ENCODE results near the gene RFNG. TPM values are rescaled to one million over a fixed set of nuclear protein-coding genes. Genes with fewer than 3 reads are reported as not detected.

RFNG gene
- total RNA-seq, 1 experiment from 2014 or later: 52.0 TPM

DNA sequence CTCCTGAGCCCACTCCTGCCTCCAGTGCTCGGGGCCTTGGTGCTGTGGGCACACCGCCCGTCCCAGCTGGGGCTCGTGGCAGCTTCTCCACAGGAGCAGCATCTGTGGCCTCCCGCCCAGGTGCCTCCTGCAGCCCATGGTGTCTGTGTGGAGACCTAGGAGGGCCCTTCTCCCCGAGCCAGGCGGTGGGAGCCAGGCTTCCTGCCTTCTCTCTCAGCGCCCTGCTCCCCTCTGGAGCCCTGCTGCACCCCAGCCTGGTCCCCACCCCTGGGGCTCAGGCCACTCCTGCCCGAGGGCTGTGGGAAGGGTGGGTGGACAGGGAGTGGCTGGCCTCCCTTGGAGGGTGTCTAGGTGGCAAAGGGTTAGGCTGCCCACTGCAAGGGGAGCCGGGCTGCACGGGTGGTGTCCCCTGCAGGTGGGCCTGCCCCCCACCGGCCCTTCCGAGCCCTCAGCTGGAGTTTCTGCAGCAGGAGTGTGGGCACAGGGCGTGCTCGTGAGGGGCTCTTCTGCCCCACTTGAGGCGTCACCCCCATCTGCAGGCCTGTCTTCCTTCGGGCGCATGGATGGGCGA lies 39.9 kb downstream of the RFNG start:
- Histone ChIP-seq H3K27me3 (ENCODE audit: insufficient read depth, low read length) (no peaks in the 10 kb centered on the region), H3K9ac (ENCODE audit: low read length) (no peak overlapping the region), H3K36me3 (ENCODE audit: control insufficient read depth in 1 of 2, insufficient read depth in 2 of 2, low read length in 2 of 2) (no peaks in the 10 kb centered on the region), H3K4me1 (ENCODE audit: control insufficient read depth in 1 of 2, insufficient read depth in 2 of 2, low read length in 2 of 2) (no peaks in the 10 kb centered on the region), H3K4me3 (replicated peaks in 1 of 2; ENCODE audit: low read depth in 1 of 2, low read length in 2 of 2) (no peak overlapping the region), H4K20me1 (ENCODE audit: insufficient read depth) (no peaks in the 10 kb centered on the region), H3K4me2 (ENCODE audit: low read length) (no peak overlapping the region), H3K27ac (ENCODE audit: low read depth, low read length) (no peak overlapping the region), H3K79me2 (ENCODE audit: insufficient read depth, low read length) (no peaks in the 10 kb centered on the region), H3K9me3 (ENCODE audit: control insufficient read depth in 1 of 2, insufficient read depth in 1 of 2, low read depth in 1 of 2, low read length in 2 of 2) (no peaks in the 10 kb centered on the region), H3K9me2 (ENCODE audit: insufficient read depth) (no peaks in the 10 kb centered on the region), H2AFZ (ENCODE audit: low read depth, low read length, poor library complexity, severe bottlenecking) (no peak overlapping the region)
- intact Hi-C loops (cut with micrococcal nuclease): no loop called here
- RAD21 ChIA-PET (ENCODE audit: low non-redundant PET in 1 of 2, low total read pairs in 2 of 2, uncharacterized antibody in 2 of 2, unreplicated experiment in 2 of 2): no interaction called here
- no TSS peak for BruUV-seq (replicated peaks)
- TF ChIP-seq FOSL1 (IDR thresholded peaks at IDR 0.05; ENCODE audit: low read depth): no peak
- no peak for TF ChIP-seq TCF7L2 (IDR thresholded peaks at IDR 0.05; ENCODE audit: borderline replicate concordance, extremely low read depth, insufficient read depth, insufficient read length)
- no peak for TF ChIP-seq POLR2A (IDR thresholded peaks at IDR 0.05; ENCODE audit: borderline replicate concordance, extremely low read depth, insufficient read depth, insufficient read length)
- no peak for TF ChIP-seq CEBPB (IDR thresholded peaks at IDR 0.05; ENCODE audit: low read depth)
- no peak for TF ChIP-seq SRF (IDR thresholded peaks at IDR 0.05; ENCODE audit: low read depth)
- TF ChIP-seq, protein P1, sequence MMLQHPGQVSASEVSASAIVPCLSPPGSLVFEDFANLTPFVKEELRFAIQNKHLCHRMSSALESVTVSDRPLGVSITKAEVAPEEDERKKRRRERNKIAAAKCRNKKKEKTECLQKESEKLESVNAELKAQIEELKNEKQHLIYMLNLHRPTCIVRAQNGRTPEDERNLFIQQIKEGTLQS (IDR thresholded peaks at IDR 0.05): no peak
- TF ChIP-seq CBX3 (IDR thresholded peaks at IDR 0.05; ENCODE audit: low read depth): no peak
- TF ChIP-seq, protein P2, sequence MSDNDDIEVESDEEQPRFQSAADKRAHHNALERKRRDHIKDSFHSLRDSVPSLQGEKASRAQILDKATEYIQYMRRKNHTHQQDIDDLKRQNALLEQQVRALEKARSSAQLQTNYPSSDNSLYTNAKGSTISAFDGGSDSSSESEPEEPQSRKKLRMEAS (IDR thresholded peaks at IDR 0.05): no peak
- no peak for TF ChIP-seq ELF1 (IDR thresholded peaks at IDR 0.05; ENCODE audit: borderline replicate concordance, low read depth)
- TF ChIP-seq, protein P3, sequence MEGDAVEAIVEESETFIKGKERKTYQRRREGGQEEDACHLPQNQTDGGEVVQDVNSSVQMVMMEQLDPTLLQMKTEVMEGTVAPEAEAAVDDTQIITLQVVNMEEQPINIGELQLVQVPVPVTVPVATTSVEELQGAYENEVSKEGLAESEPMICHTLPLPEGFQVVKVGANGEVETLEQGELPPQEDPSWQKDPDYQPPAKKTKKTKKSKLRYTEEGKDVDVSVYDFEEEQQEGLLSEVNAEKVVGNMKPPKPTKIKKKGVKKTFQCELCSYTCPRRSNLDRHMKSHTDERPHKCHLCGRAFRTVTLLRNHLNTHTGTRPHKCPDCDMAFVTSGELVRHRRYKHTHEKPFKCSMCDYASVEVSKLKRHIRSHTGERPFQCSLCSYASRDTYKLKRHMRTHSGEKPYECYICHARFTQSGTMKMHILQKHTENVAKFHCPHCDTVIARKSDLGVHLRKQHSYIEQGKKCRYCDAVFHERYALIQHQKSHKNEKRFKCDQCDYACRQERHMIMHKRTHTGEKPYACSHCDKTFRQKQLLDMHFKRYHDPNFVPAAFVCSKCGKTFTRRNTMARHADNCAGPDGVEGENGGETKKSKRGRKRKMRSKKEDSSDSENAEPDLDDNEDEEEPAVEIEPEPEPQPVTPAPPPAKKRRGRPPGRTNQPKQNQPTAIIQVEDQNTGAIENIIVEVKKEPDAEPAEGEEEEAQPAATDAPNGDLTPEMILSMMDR (IDR thresholded peaks at IDR 0.05 in 2 of 3, conservative IDR thresholded peaks at IDR 0.05 in 1 of 3; ENCODE audit: borderline replicate concordance in 1 of 3, insufficient read depth in 1 of 3, low read depth in 2 of 3, low read length in 2 of 3): no peak
- TF ChIP-seq EGR1 (IDR thresholded peaks at IDR 0.05; ENCODE audit: low read depth): no peak
- no peak for TF ChIP-seq JUND (IDR thresholded peaks at IDR 0.05)
- TF ChIP-seq POLR2AphosphoS5 (IDR thresholded peaks at IDR 0.05; ENCODE audit: low read depth, low read length): no peak
- CTCF ChIA-PET: interaction anchor here (1.1 kb wide), 1 partner anchor 8 kb away, joined by 4 read pairs; no protein-coding TSS in a partner anchor
- ATAC-seq: no peak
- DNase-seq (ENCODE audit: low read depth, low spot score): no peak
- POLR2A ChIA-PET: no interaction called here
